Vagina (tissue), 2 donors: Measurements from ENCODE around the gene PRDM4. TPM values are rescaled to one million over a fixed set of nuclear protein-coding genes. Genes with fewer than 3 reads are reported as not detected.
"Not testable (repeated sequence)": the region's sequence is repeated elsewhere in the genome, so short reads cannot be mapped to it uniquely, and the experiment has no call there.

ENCODE experiments used
- DNase-seq, 2 donors: peaks; one replicate each; pipeline ENCODE4 v3.0.0-alpha.2; 2017; ENCODE audit errors: extremely low spot score in 2 of 2
- H3K27ac ChIP-seq: fragments of 200-600 bp; sonication (generic); one replicate; pipeline ENCODE4 v1.5.1; 2019
- H3K27me3 ChIP-seq: fragments of 200-600 bp; sonication (generic); one replicate; pipeline ENCODE4 v1.5.1; 2019
- H3K36me3 ChIP-seq, 2 donors: fragments of 200-600 bp; sonication (generic); one replicate each; pipeline ENCODE4 v1.5.1; 2017 to 2019
- H3K4me1 ChIP-seq: fragments of 200-600 bp; sonication (generic); one replicate; pipeline ENCODE4 v1.5.1; 2019
- H3K4me3 ChIP-seq, 2 donors: fragments of 200-600 bp; sonication (generic); 1 replicate in 1 of 2; 2 replicates in 1 of 2; pipeline ENCODE4 v1.5.1; 2016 to 2019
- H3K9me3 ChIP-seq: fragments of 200-600 bp; sonication (generic); one replicate; pipeline ENCODE4 v1.5.1; 2019
- POLR2A ChIP-seq, 2 donors: fragments of 450-650 bp; IDR thresholded peaks; one replicate each; pipeline ENCODE4 v1.6.1; 2017; ENCODE audit warnings: antibody characterized with exemption in 2 of 2, mild to moderate bottlenecking in 2 of 2, moderate library complexity in 2 of 2
- POLR2AphosphoS5 ChIP-seq, 2 donors: sonication (generic); formaldehyde crosslinking; IDR thresholded peaks; one replicate each; pipeline ENCODE4 v1.9.0; 2017; ENCODE audit warnings: antibody characterized with exemption in 2 of 2, mild to moderate bottlenecking in 2 of 2, low read depth in 1 of 2; ENCODE audit not compliant: insufficient read depth in 1 of 2
- intact Hi-C: fragments of 100-400 bp; cut with DNase I; formaldehyde crosslinking; loops from one replicate; pipeline ENCODE4 v1.15.1; 2023
- total RNA-seq: library from RNA; depleted of rRNA; stranded (reverse); fragments of >200 nt; gene quantifications from one replicate; pipeline ENCODE4 v1.2.3, GENCODE V29; 2016
- TF ChIP-seq, protein P1 (sequence below), 3 experiments: fragments of 450-650 bp in 2 of 3; fragments of 200-600 bp in 1 of 3; sonication (generic) in 1 of 3; IDR thresholded peaks; one replicate each; pipeline ENCODE4 v1.5.1; 2017 to 2019; ENCODE audit warnings: antibody characterized with exemption in 3 of 3, mild to moderate bottlenecking in 2 of 3, moderate library complexity in 2 of 3

PRDM4 gene
- total RNA-seq, 1 donor from 2014 or later, result 32.2 TPM

- no peaks in the 10 kb centered on the region for H3K9me3 ChIP-seq
- peaks cover 0 to 11% of the 10 kb centered on the region in 2 donors for H3K36me3 ChIP-seq
- no peak for TF ChIP-seq POLR2A (IDR thresholded peaks at IDR 0.05)
- TF ChIP-seq, protein P1, sequence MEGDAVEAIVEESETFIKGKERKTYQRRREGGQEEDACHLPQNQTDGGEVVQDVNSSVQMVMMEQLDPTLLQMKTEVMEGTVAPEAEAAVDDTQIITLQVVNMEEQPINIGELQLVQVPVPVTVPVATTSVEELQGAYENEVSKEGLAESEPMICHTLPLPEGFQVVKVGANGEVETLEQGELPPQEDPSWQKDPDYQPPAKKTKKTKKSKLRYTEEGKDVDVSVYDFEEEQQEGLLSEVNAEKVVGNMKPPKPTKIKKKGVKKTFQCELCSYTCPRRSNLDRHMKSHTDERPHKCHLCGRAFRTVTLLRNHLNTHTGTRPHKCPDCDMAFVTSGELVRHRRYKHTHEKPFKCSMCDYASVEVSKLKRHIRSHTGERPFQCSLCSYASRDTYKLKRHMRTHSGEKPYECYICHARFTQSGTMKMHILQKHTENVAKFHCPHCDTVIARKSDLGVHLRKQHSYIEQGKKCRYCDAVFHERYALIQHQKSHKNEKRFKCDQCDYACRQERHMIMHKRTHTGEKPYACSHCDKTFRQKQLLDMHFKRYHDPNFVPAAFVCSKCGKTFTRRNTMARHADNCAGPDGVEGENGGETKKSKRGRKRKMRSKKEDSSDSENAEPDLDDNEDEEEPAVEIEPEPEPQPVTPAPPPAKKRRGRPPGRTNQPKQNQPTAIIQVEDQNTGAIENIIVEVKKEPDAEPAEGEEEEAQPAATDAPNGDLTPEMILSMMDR (IDR thresholded peaks at IDR 0.05), result no peak
- no peak for TF ChIP-seq POLR2AphosphoS5 (IDR thresholded peaks at IDR 0.05; ENCODE audit: insufficient read depth in 1 of 2, low read depth in 1 of 2)
- no peaks in the 10 kb centered on the region for H3K4me1 ChIP-seq
- H3K4me3 ChIP-seq, result no peak overlapping the region
- intact Hi-C loops, result no loop called here
- DNase-seq, result no peak
- H3K27ac ChIP-seq, result no peak overlapping the region
- no peaks in the 10 kb centered on the region for H3K27me3 ChIP-seq
Measured at GRCh38 chr12:107718606-107719005, 42.3 kb downstream of the PRDM4 start.

GRCh38 chr12:107715780-107716179 lies 45.2 kb downstream of the PRDM4 start:
- no peaks in the 10 kb centered on the region for H3K4me1 ChIP-seq
- TF ChIP-seq POLR2A (IDR thresholded peaks at IDR 0.05), result no peak
- TF ChIP-seq, protein P1 (IDR thresholded peaks at IDR 0.05), result no peak
- no peak for TF ChIP-seq POLR2AphosphoS5 (IDR thresholded peaks at IDR 0.05; ENCODE audit: insufficient read depth in 1 of 2, low read depth in 1 of 2)
- intact Hi-C loops, result no loop called here
- H3K4me3 ChIP-seq, result no peak overlapping the region
- DNase-seq, result no peak
- H3K9me3 ChIP-seq, result no peaks in the 10 kb centered on the region
- no peak overlapping the region for H3K27ac ChIP-seq
- H3K27me3 ChIP-seq, result no peaks in the 10 kb centered on the region
- peaks cover 0 to 39% of the 10 kb centered on the region in 2 donors for H3K36me3 ChIP-seq

GRCh38 chr12:107705522-107705921 lies 55.4 kb downstream of the PRDM4 start:
- H3K4me3 ChIP-seq, H3K9me3 ChIP-seq, DNase-seq, H3K4me1 ChIP-seq, H3K27ac ChIP-seq, H3K27me3 ChIP-seq, intact Hi-C loops: not testable (repeated sequence)
- H3K36me3 ChIP-seq, result peaks cover 0 to 79% of the 10 kb centered on the region in 2 donors

DNA sequence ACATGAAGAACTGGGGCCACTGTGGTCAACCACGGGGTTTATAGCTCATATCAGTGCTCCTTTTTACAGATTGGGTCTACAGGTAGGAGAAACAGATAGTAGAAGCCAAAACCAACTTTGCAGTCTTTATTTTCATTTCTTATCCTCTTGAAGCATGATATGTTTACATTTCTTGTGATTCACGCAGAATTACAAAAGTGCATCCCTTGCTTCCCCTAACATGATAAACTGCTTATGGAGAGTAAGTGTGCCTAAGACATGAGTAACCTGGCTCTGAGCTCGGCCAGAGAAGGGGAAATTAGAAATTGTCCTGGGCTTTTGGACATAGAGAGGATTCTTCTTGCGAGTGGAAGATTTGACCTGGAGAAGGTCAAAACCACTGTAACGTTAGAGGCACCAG lies 56.9 kb downstream of the PRDM4 start:
- peaks cover 0 to 79% of the 10 kb centered on the region in 2 donors for H3K36me3 ChIP-seq
- intact Hi-C loops, result no loop called here

GRCh38 chr12:107702106-107702505 lies 58.8 kb downstream of the PRDM4 start:
- Histone ChIP-seq H3K4me3 (no peak overlapping the region), H3K27me3 (no peaks in the 10 kb centered on the region), H3K27ac (no peak overlapping the region), H3K4me1 (no peaks in the 10 kb centered on the region), H3K9me3 (no peaks in the 10 kb centered on the region), H3K36me3 (peaks cover 0 to 87% of the 10 kb centered on the region in 2 donors)
- no peak for TF ChIP-seq POLR2AphosphoS5 (IDR thresholded peaks at IDR 0.05; ENCODE audit: insufficient read depth in 1 of 2, low read depth in 1 of 2)
- TF ChIP-seq, protein P1 (IDR thresholded peaks at IDR 0.05), result no peak
- no peak for TF ChIP-seq POLR2A (IDR thresholded peaks at IDR 0.05)
- intact Hi-C loops, result no loop called here
- DNase-seq, result no peak

More for the DNA sequence above, 56.9 kb downstream of the PRDM4 start:
- Histone ChIP-seq H3K27ac (no peak overlapping the region), H3K4me3 (no peak overlapping the region), H3K4me1 (no peaks in the 10 kb centered on the region), H3K27me3 (no peaks in the 10 kb centered on the region), H3K9me3 (no peaks in the 10 kb centered on the region)
- TF ChIP-seq, protein P1 (IDR thresholded peaks at IDR 0.05), result no peak
- no peak for TF ChIP-seq POLR2A (IDR thresholded peaks at IDR 0.05)
- TF ChIP-seq POLR2AphosphoS5 (IDR thresholded peaks at IDR 0.05; ENCODE audit: insufficient read depth in 1 of 2, low read depth in 1 of 2), result no peak
- no peak for DNase-seq

DNA sequence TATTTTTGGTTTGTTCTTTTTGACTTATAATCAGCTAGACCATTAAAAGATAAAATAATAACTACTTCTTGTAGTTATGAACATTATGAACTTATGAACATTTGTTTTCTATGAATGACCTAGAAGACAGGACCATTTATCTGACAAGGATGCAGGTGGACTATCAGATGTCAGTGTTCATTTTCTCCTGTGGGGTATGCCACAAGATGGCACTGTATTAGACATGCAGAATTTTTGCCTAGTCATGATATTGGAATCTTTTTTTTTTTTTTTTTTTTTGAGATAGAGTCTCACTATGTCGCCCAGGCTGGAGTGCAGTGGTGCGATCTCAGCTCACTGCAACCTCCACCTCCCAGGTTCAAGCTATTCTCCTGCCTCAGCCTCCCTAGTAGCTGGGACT lies 65.2 kb downstream of the PRDM4 start:
- H3K9me3 ChIP-seq, H3K27ac ChIP-seq, H3K4me1 ChIP-seq, H3K27me3 ChIP-seq, DNase-seq, H3K4me3 ChIP-seq, intact Hi-C loops: not testable (repeated sequence)
- H3K36me3 ChIP-seq, result peaks cover 0 to 75% of the 10 kb centered on the region in 2 donors
